ENCODE measurements around the gene DNAJB2.

Gene DNAJB2

GRCh38 chr2:219272356-219272755 is 6.8 kb upstream of the DNAJB2 start:
- TF ChIP-seq CTCF (IDR thresholded peaks at IDR 0.05; ENCODE audit: unreplicated experiment in 3 of 3) = no peak

GRCh38 chr2:219272995-219273394 is 6.2 kb upstream of the DNAJB2 start:
- no peak overlapping the region for H3K4me3 Mint-ChIP-seq
- H3K27ac Mint-ChIP-seq = no peak overlapping the region
- TF ChIP-seq CTCF (IDR thresholded peaks at IDR 0.05; ENCODE audit: unreplicated experiment in 3 of 3) = no peak
- peaks cover 20% of the 10 kb centered on the region for H3K4me1 Mint-ChIP-seq
- no peaks in the 10 kb centered on the region for H3K36me3 Mint-ChIP-seq (ENCODE audit: low read depth)
- H3K27me3 Mint-ChIP-seq (ENCODE audit: low read depth) = peaks cover 34% of the 10 kb centered on the region
- H3K9me3 Mint-ChIP-seq = no peaks in the 10 kb centered on the region

More at GRCh38 chr2:219272356-219272755, 6.8 kb upstream of the DNAJB2 start:
- no peaks in the 10 kb centered on the region for H3K9me3 Mint-ChIP-seq
- H3K27me3 Mint-ChIP-seq (ENCODE audit: low read depth) = peaks cover 28% of the 10 kb centered on the region
- H3K4me3 Mint-ChIP-seq = no peak overlapping the region
- H3K4me1 Mint-ChIP-seq = peaks cover 13% of the 10 kb centered on the region
- peak overlapping the region in 2 of 3 experiments; percentile 3 to 65 for H3K27ac Mint-ChIP-seq
- H3K36me3 Mint-ChIP-seq (ENCODE audit: low read depth) = no peaks in the 10 kb centered on the region

DNA sequence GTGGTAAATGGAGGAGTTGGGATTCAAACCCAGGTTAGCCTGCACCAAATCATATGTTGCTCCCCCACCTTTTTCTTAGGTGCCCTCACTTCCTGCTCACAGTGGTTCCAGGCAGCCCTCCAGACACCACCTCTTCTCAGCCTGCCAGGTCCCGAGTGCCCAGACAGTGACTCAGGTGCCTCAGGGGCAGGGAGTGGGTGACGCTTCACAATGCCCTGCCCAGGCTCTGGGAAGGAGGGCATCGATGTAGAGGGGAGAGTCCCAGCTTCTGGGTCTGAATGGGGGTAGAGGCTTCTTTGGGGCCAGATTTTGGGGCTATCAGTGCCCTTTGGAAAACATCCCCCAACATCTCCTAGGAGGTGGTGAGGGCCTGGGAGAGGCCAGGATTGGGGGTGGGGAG is 5.2 kb upstream of the DNAJB2 start:
- H3K27me3 Mint-ChIP-seq (ENCODE audit: low read depth) = peaks cover 37% of the 10 kb centered on the region
- no peaks in the 10 kb centered on the region for H3K36me3 Mint-ChIP-seq (ENCODE audit: low read depth)
- H3K4me3 Mint-ChIP-seq = no peak overlapping the region
- peaks cover 29% of the 10 kb centered on the region for H3K4me1 Mint-ChIP-seq
- H3K9me3 Mint-ChIP-seq = no peaks in the 10 kb centered on the region
- no peak for TF ChIP-seq CTCF (IDR thresholded peaks at IDR 0.05; ENCODE audit: unreplicated experiment in 3 of 3)
- no peak overlapping the region for H3K27ac Mint-ChIP-seq

DNA sequence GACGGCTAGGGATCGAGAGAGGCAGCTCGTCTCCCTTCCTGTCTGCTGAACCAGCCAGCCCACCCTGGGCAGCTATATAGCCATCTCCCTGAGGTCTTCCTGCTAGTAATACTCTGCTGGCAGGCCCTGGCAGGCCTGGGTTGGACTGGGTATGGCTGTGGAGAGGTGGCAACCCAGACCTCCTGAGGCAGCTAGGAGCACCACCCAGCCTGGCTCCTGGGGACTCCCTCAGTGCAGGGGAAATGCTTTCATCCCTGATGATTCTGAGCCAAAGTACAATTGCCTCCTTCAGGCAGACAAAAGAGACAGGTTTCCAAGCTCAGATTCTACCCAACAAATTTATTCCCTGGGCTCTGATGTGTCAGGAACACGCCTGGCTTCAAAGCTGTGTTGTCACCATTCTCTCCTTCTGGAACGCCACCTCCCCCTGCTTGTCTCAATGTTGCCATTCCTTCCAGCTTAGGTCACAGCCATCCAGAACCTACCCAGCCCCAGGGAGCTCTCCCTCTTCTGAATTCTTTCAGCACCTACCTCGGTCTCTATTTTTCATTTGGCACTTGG is 4.7 kb upstream of the DNAJB2 start:
- no peak for TF ChIP-seq CTCF (IDR thresholded peaks at IDR 0.05; ENCODE audit: unreplicated experiment in 3 of 3)
- peaks cover 35% of the 10 kb centered on the region for H3K27me3 Mint-ChIP-seq (ENCODE audit: low read depth)
- peak overlapping the region in 2 of 3 experiments; percentile 52 to 69 for H3K27ac Mint-ChIP-seq
- H3K4me3 Mint-ChIP-seq = no peak overlapping the region
- H3K4me1 Mint-ChIP-seq = peaks cover 26% of the 10 kb centered on the region
- no peaks in the 10 kb centered on the region for H3K9me3 Mint-ChIP-seq
- H3K36me3 Mint-ChIP-seq (ENCODE audit: low read depth) = no peaks in the 10 kb centered on the region

DNA sequence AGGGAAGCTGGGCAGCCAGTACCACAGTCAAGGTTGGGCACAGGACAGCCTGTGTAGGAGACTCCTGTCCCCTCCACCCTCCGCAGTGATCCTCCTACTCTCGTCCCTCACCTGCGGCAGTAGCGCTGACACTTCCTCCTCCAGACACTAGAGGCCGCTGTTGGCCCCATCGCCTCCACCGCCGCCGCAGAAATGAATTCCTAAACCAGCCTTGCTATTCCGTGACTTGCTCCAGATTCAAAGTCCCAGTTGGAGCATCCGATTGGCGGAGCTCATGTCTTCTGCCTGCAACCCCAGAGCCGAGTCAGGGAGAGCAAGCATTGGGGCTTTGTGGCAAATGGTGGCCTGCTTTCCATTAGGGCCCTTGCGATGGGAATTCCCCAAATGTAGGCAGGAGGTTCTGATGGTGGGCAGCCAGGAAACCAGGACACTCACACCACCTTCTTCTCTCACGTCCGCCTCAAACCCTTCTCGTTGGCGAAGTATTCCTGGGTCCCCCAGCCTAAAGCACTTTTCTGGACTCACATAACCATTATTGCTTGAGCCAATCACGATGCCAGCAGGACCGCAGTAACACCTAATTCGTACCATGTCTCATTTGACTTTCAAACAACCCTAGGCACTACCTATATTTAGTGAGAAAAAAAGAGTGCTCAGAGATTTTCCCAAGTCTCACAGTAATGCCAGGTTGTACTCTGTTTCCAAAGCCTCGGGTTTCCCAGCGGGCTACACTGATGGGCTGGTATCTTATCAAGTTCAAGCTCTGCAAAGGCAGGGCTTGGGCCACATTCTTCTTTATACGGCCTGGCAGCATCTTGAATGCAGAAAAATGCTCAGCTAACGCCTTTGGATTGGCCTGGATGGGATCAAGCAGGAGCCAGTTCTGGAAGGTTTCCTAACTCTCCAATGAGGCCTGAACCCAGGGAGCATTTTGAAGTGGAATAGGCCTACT is 1.2 kb upstream of the DNAJB2 start:
- H3K4me3 Mint-ChIP-seq = peak overlapping the region; percentile 85 to 95 (median 93)
- H3K9me3 Mint-ChIP-seq = no peaks in the 10 kb centered on the region
- peaks cover 18% of the 10 kb centered on the region for H3K27me3 Mint-ChIP-seq (ENCODE audit: low read depth)
- H3K36me3 Mint-ChIP-seq (ENCODE audit: low read depth) = peaks cover 15% of the 10 kb centered on the region
- peaks cover 50% of the 10 kb centered on the region for H3K4me1 Mint-ChIP-seq
- peak; percentile 96 to 99 (median 99) for TF ChIP-seq CTCF (IDR thresholded peaks at IDR 0.05; ENCODE audit: unreplicated experiment in 3 of 3)
- H3K27ac Mint-ChIP-seq = peak overlapping the region; percentile 81 to 97 (median 86)

Data from nephron (organoid).